GM19240 (cell line): ENCODE results near the gene FARP2.
"Not testable (repeated sequence)": the region's sequence is repeated elsewhere in the genome, so short reads cannot be mapped to it uniquely, and the experiment has no call there.

Source experiments
- DNase-seq: peaks from one replicate; pipeline ENCODE4 v3.0.0; 2011; ENCODE audit warnings: low spot score; ENCODE audit not compliant: insufficient read length

FARP2 gene

DNA sequence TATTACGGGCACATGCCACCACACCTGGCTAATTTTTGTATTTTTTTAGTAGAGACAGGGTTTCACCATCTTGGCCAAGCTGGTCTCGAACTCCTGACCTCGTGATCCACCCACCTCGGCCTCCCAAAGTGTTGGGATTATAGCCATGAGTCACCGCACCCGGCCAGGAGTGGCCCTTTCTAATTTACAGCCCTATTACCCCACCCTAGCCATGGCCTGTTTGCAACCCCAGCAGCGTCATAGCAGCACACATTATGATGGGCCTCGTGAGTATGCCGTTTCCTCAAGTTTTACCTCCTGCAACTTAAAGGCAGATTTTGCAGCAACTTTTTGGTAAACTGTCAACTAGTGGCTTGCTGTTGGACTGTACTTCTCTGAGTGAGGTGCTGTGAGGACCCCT lies 97.8 kb downstream of the FARP2 start:
- DNase-seq, result not testable (repeated sequence)

- no peak for DNase-seq
Measured at GRCh38 chr2:241454837-241455485, 98.9 kb downstream of the FARP2 start.

DNA sequence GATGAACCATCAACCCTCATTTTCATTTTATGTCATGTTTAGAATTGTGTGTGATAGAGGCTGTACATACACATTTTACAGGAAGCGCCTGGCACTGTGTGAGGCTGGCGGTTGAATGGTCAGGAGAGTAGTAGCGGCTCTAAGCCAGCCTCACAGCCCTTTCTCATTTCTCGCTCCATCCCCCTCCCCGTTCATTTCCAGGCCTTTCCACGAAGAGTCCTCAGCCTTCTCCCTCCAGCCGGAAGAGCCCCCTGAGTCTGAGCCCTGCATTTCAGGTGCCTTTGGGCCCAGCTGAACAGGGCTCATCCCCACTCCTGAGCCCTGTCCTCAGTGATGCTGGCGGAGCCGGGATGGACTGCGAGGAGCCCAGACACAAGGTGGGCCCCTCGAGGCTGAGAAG lies 100.5 kb downstream of the FARP2 start:
- no peak for DNase-seq

GRCh38 chr2:241458687-241459086 lies 102.6 kb downstream of the FARP2 start:
- no peak for DNase-seq

DNA sequence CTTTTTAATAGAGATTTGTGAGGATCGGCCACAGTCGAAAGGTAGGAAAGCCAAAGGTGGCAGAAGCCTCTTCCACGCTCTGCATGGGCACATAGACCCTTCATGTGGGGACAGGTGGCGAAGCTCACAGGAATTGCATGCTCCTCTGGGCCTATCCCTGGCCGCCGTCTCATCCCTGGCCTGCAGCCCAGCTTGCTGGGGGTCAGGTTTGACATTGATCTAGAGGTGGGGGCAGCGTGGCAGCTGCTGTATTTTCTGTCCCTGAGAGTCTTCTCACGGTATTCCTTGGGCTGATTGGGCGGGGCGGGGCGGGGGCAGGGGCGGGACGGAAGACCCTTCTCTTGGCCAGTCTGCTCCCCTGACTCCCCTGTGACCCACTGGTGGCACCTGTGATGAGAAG lies 103.4 kb downstream of the FARP2 start:
- DNase-seq, result no peak

DNA sequence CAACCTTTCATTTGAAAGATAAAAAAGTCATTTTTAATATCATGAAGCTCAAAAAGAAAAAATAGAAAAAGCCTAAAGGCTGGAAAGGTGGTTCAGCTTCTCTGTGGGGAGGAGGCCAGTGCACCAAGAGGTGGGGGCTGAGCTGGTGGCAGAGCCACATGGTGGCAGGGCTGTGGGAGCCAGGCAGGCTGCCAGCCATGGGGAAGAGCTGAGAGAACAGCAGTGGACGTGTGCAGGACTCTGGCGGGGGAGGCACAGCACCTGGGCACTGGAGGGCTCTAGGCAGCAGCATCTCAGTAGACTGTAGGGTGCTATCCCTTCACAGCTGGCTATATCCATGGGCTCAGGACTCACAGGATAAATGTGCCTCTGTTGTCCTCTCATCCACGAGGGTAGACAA lies 104.5 kb downstream of the FARP2 start:
- no peak for DNase-seq

GRCh38 chr2:241461693-241462677 lies 105.9 kb downstream of the FARP2 start:
- no peak for DNase-seq

GRCh38 chr2:241463276-241464135 lies 107.4 kb downstream of the FARP2 start:
- DNase-seq, result no peak

- DNase-seq, result no peak
Measured at GRCh38 chr2:241465543-241465942, 109.5 kb downstream of the FARP2 start.

- no peak for DNase-seq
Measured at GRCh38 chr2:241466230-241466629, 110.1 kb downstream of the FARP2 start.

GRCh38 chr2:241467777-241468475 lies 111.8 kb downstream of the FARP2 start:
- DNase-seq, result no peak

GRCh38 chr2:241468476-241468781 lies 112.3 kb downstream of the FARP2 start:
- no peak for DNase-seq

DNA sequence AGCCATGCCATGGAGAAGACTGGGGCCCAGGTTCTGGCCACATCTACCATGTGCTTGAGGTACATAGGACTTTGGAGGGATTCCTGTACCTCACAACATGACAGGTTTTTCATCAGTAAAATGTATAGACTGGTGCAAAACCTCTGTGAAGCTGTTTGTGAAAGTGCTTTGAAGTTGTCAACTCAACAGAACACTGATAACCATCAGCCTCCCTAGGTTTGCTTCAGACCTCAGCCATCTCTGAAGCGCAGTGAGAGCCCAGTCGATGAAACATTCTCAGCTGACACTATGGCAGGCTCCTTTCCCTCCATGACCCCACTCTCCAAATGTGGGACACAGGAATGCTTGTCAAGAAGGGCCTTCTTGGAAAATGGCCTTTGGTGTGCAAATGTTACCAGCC lies 113.7 kb downstream of the FARP2 start:
- no peak for DNase-seq

DNA sequence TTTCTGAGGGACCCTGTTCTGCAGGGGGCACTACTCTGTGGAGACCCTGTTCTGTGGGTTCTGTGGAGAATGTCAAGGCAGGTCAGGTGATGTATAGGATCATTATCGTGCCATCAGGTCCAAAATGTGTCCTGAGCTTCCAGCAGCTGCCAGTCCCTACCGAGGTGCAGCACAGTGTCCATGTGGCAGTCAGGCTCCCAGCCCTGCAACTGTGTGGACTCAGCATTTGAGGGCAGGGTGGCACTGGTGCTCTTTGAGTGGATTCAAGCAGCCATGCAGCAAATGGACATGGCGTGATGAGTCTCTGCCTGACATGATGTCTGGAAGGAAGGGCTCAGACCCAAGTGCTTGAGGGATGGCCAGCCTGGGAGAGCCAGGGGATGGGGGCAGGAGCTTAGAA lies 117.3 kb downstream of the FARP2 start:
- no peak for DNase-seq

DNA sequence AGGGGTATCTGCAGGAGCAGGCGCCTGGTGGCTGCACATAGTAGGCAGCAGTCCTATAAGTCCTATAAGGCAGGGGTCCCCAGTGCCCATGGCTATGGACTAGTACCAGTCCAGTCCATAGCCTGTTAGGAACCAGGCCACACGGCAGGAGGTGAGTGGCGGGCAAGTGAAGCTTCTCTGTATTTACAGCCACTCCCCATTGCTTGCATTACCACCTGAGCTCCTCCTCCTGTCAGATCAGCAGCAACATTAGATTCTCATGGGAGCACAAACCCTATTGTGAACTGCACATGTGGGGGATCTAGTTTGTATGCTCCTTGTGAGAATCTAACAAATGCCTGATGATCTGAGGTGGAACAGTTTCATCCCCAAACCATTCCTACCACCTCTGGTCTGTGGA lies 119.2 kb downstream of the FARP2 start:
- no peak for DNase-seq

GRCh38 chr2:241478166-241478565 lies 122.1 kb downstream of the FARP2 start:
- no peak for DNase-seq

- DNase-seq, result no peak
Measured at GRCh38 chr2:241479026-241479898, 123.2 kb downstream of the FARP2 start.

DNA sequence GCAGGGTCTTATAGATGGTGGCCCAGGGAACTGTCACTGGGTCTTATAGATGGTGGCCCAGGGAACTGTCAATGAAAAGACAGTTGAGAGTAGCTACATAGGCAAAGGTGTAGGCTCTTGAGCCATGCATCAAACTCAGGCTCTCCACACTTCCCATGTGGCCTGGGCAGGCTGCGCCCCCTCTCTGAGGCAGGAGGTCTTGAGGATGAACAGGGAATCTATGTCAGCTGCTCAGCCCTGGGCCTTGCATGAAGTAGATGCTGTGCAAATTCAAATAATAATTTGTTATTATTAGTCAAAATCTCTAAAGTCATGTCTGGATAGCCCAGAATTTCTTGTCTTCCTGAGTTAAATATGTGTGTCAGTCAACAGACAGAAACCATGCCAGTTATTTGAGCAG lies 125.6 kb downstream of the FARP2 start:
- no peak for DNase-seq

- no peak for DNase-seq
Measured at GRCh38 chr2:241482126-241482955, 126.3 kb downstream of the FARP2 start.
